HL-60 (cell line): ENCODE data around the gene SLIT1.

Experiments used
- DNase-seq, 2 experiments: peaks; one replicate each; pipeline ENCODE4 v3.0.0-alpha.2; 2010 to 2020; ENCODE audit warnings: low read depth in 1 of 2, low spot score in 1 of 2
- H3K27ac ChIP-seq: fragments of 250-450 bp; sonication (Bioruptor Pico); replicated peaks from 2 replicates; pipeline ENCODE4 v1.5.1; 2020; ENCODE audit warnings: mild to moderate bottlenecking, moderate library complexity
- H3K27me3 ChIP-seq: fragments of 250-450 bp; sonication (Bioruptor Pico); 2 replicates; pipeline ENCODE4 v1.5.1; 2021; ENCODE audit warnings: mild to moderate bottlenecking, moderate library complexity; ENCODE audit not compliant: insufficient read depth, poor library complexity, severe bottlenecking
- H3K4me3 ChIP-seq: replicated peaks from 2 replicates; pipeline ENCODE4 v1.5.1; 2011; ENCODE audit warnings: mild to moderate bottlenecking, control low read depth, low read length; ENCODE audit not compliant: insufficient read depth
- GABPA ChIP-seq: IDR thresholded peaks from 2 replicates; pipeline ENCODE4 v1.6.1; 2012; ENCODE audit warnings: low read depth
- POLR2AphosphoS5 ChIP-seq: IDR thresholded peaks from 2 replicates; pipeline ENCODE4 v1.6.1; 2012; ENCODE audit warnings: low read depth
- SPI1 ChIP-seq: IDR thresholded peaks from 2 replicates; pipeline ENCODE4 v1.6.1; 2012; ENCODE audit warnings: low read depth, mild to moderate bottlenecking, borderline replicate concordance
- TF ChIP-seq, protein P1 (sequence below): IDR thresholded peaks from one replicate; pipeline ENCODE4 v1.5.1; 2011; ENCODE audit warnings: low read length, control low read depth, inconsistent platforms; ENCODE audit not compliant: insufficient read depth
- TF ChIP-seq, protein P2 (sequence below): IDR thresholded peaks from 2 replicates; pipeline ENCODE4 v1.6.1; 2012; ENCODE audit warnings: low read depth; ENCODE audit not compliant: insufficient replicate concordance

SLIT1 gene

DNA sequence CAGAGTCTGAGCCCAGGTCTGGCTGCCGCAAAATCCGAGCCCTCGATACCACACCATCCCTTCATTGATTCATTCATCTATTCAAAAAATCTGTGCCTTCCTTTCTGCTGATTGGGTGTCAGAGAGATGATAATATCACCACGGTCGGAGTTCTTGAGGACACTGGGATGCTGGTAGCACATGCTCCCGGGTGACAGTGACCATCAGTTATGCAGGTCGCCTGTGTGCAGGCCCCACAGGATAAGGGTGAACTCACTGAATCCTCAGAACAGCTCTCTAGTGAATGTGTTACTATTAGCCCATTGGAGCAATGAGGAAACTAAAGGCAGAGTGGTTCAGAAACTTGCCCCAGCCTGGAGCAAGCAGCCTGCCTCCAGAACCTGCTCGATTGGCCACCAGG lies 145.1 kb downstream of the SLIT1 start:
- no peak overlapping the region for H3K27ac ChIP-seq
- H3K4me3 ChIP-seq, result no peak overlapping the region
- H3K27me3 ChIP-seq, result peaks cover 5% of the 10 kb centered on the region
- no peak for TF ChIP-seq SPI1
- TF ChIP-seq, protein P1, sequence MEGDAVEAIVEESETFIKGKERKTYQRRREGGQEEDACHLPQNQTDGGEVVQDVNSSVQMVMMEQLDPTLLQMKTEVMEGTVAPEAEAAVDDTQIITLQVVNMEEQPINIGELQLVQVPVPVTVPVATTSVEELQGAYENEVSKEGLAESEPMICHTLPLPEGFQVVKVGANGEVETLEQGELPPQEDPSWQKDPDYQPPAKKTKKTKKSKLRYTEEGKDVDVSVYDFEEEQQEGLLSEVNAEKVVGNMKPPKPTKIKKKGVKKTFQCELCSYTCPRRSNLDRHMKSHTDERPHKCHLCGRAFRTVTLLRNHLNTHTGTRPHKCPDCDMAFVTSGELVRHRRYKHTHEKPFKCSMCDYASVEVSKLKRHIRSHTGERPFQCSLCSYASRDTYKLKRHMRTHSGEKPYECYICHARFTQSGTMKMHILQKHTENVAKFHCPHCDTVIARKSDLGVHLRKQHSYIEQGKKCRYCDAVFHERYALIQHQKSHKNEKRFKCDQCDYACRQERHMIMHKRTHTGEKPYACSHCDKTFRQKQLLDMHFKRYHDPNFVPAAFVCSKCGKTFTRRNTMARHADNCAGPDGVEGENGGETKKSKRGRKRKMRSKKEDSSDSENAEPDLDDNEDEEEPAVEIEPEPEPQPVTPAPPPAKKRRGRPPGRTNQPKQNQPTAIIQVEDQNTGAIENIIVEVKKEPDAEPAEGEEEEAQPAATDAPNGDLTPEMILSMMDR, result no peak
- TF ChIP-seq POLR2AphosphoS5, result no peak
- TF ChIP-seq, protein P2, sequence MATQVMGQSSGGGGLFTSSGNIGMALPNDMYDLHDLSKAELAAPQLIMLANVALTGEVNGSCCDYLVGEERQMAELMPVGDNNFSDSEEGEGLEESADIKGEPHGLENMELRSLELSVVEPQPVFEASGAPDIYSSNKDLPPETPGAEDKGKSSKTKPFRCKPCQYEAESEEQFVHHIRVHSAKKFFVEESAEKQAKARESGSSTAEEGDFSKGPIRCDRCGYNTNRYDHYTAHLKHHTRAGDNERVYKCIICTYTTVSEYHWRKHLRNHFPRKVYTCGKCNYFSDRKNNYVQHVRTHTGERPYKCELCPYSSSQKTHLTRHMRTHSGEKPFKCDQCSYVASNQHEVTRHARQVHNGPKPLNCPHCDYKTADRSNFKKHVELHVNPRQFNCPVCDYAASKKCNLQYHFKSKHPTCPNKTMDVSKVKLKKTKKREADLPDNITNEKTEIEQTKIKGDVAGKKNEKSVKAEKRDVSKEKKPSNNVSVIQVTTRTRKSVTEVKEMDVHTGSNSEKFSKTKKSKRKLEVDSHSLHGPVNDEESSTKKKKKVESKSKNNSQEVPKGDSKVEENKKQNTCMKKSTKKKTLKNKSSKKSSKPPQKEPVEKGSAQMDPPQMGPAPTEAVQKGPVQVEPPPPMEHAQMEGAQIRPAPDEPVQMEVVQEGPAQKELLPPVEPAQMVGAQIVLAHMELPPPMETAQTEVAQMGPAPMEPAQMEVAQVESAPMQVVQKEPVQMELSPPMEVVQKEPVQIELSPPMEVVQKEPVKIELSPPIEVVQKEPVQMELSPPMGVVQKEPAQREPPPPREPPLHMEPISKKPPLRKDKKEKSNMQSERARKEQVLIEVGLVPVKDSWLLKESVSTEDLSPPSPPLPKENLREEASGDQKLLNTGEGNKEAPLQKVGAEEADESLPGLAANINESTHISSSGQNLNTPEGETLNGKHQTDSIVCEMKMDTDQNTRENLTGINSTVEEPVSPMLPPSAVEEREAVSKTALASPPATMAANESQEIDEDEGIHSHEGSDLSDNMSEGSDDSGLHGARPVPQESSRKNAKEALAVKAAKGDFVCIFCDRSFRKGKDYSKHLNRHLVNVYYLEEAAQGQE, result no peak
- no peak for TF ChIP-seq GABPA
- DNase-seq, result no peak

DNA sequence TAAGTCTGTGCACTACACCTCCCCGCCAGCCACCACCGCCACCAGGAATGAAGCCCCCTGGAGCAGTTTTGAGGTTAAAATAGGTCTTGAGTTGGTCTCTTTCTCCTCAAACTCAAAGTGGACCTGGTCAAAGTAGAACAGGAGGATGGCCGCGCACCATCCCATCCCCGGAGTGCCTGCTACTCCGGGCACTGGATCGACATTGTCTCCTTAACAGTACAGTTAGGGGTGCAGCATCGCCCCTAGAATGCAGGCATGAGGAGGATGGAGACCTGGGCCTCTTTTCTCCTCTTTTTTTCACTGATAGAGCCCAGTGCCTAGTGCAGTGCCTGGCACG lies 145.5 kb downstream of the SLIT1 start:
- Histone ChIP-seq H3K4me3 (no peak overlapping the region), H3K27ac (no peak overlapping the region), H3K27me3 (peaks cover 5% of the 10 kb centered on the region)
- DNase-seq, result no peak
- no peak for TF ChIP-seq POLR2AphosphoS5
- TF ChIP-seq, protein P1, result no peak
- no peak for TF ChIP-seq SPI1
- TF ChIP-seq GABPA, result no peak
- TF ChIP-seq, protein P2, result no peak

DNA sequence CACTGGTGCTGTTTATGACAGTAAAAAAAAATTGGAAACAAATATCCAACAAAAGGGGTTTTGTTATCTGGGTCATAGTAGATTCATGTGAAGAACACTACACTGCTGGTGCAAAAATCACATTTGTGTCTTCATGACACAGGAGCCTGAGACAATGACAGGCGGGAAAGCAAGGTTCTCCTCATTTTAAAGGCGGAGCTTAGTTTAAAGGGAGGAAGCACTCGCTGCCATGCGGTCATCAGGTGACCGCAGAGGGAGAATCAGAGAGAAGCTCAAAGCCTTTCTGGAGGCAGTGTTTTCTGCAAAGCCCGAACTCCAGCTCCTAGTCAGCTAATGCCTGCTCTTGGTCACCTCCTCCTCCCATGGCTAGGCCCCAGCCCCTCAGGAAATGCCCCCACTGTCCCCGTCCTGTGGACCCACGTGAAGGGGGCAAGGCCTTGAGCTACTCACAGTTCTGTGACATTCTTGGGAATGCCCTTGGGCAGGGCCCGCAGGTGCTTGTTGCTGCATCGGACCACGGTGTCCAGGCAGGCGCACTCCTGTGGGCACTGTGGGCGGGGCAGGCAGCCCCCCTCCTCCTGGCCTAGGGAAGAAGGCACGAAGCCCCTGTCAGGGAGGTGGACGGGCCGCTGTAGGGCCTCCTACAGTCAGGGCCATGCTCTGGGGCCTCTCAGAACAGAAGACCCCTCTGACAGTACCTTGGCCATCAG lies 146.1 kb downstream of the SLIT1 start:
- Histone ChIP-seq H3K27me3 (peaks cover 5% of the 10 kb centered on the region), H3K27ac (no peak overlapping the region), H3K4me3 (no peak overlapping the region)
- no peak for TF ChIP-seq GABPA
- TF ChIP-seq, protein P1, result no peak
- TF ChIP-seq SPI1, result peak; percentile 11; the same call in 1 of the 2 replicates
- DNase-seq, result peak; percentile 8 to 28

DNA sequence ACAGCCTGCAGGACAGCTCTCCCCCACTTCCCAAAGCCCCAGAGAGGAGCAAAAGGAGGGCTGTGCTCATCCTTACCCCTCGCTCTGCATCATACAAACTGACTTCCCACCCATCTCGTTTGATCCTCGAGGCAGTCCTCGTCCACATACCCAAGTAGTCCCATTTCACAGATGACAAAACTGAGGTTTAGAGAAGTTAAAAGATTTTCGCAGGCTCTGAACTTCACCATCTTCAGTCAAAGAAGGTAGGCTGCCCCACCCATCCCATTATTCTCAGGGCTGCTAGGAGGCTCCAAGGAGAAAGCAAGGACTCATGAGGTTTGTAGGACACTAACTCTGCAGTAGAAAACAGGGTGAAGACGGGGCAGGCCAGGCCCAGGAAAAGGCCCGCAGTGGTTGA lies 147.1 kb downstream of the SLIT1 start:
- H3K27me3 ChIP-seq, result peaks cover 5% of the 10 kb centered on the region
- TF ChIP-seq SPI1, result no peak
- TF ChIP-seq, protein P2, result no peak
- TF ChIP-seq POLR2AphosphoS5, result no peak
- TF ChIP-seq, protein P1, result no peak
- no peak for TF ChIP-seq GABPA
- no peak overlapping the region for H3K27ac ChIP-seq
- H3K4me3 ChIP-seq, result no peak overlapping the region
- DNase-seq, result no peak
